GM12878 (cell line): ENCODE data around the gene MCF2L2.

Experiments used
- NFYA ChIP-seq: IDR thresholded peaks from 2 replicates; pipeline ENCODE4 v1.6.1; 2011; ENCODE audit warnings: low read depth, mild to moderate bottlenecking, low read length, improper control_type of control experiment, borderline replicate concordance
- YY1 ChIP-seq: IDR thresholded peaks from 2 replicates; pipeline ENCODE4 v1.6.1; 2011; ENCODE audit warnings: low read depth, mild to moderate bottlenecking, low read length
- TF ChIP-seq, protein P1 (sequence below): IDR thresholded peaks from 2 replicates; pipeline ENCODE4 v1.6.1; 2011; ENCODE audit warnings: low read depth, low read length, improper control_type of control experiment, borderline replicate concordance
- TF ChIP-seq, protein P2 (sequence below): IDR thresholded peaks from 2 replicates; pipeline ENCODE4 v1.6.1; 2012; ENCODE audit warnings: mild to moderate bottlenecking, low read depth, low read length

DNA sequence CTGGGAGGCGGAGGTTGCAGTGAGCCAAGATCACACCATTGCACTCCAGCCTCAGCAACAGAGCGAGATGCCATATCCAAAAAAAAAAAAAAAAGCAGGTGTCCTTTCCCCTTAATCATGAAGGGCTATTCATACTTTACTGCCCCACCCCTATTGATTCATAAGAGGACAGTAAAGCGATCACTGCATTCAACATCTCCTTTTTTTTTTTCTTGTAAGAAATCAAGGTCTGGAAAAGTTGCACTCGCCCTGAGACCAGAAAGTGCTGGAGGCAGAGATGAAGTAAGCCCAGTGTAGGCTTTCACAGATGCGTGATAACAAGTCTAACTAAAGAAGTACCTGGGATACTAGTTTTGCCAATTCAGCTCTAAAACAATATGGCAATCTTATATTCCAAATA, 151.2 kb downstream of the MCF2L2 start:
- TF ChIP-seq NFYA (no peak), YY1 (no peak)
- TF ChIP-seq, protein P1, sequence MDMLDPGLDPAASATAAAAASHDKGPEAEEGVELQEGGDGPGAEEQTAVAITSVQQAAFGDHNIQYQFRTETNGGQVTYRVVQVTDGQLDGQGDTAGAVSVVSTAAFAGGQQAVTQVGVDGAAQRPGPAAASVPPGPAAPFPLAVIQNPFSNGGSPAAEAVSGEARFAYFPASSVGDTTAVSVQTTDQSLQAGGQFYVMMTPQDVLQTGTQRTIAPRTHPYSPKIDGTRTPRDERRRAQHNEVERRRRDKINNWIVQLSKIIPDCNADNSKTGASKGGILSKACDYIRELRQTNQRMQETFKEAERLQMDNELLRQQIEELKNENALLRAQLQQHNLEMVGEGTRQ, result no peak
- TF ChIP-seq, protein P2, sequence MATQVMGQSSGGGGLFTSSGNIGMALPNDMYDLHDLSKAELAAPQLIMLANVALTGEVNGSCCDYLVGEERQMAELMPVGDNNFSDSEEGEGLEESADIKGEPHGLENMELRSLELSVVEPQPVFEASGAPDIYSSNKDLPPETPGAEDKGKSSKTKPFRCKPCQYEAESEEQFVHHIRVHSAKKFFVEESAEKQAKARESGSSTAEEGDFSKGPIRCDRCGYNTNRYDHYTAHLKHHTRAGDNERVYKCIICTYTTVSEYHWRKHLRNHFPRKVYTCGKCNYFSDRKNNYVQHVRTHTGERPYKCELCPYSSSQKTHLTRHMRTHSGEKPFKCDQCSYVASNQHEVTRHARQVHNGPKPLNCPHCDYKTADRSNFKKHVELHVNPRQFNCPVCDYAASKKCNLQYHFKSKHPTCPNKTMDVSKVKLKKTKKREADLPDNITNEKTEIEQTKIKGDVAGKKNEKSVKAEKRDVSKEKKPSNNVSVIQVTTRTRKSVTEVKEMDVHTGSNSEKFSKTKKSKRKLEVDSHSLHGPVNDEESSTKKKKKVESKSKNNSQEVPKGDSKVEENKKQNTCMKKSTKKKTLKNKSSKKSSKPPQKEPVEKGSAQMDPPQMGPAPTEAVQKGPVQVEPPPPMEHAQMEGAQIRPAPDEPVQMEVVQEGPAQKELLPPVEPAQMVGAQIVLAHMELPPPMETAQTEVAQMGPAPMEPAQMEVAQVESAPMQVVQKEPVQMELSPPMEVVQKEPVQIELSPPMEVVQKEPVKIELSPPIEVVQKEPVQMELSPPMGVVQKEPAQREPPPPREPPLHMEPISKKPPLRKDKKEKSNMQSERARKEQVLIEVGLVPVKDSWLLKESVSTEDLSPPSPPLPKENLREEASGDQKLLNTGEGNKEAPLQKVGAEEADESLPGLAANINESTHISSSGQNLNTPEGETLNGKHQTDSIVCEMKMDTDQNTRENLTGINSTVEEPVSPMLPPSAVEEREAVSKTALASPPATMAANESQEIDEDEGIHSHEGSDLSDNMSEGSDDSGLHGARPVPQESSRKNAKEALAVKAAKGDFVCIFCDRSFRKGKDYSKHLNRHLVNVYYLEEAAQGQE, result no peak
